ENCODE data around the gene ERFL. TPM values are rescaled to one million over a fixed set of nuclear protein-coding genes. Genes with fewer than 3 reads are reported as not detected.

The ERFL gene
- total RNA-seq, 2 experiments from 2014 or later = 1.6 to 6.8 TPM

DNA sequence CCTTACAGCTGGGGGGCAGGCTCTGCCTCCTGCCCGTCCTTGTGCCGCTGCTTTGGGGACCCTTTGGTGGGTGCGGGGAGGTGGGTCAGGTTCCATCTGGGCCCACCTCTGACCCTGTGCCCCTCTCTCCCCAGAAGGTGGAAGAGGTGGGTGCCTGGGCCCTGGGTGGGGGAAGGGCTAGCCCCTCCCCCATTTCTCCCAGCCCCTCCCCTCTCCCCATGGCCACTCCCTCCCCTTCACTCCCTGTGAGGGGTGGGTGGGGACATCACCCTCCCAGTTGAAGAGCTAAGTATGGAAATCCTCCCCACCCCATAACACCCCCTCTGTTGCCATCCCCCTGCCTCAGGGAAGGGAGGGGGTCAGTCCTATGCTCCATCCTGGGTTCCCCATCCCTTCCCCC lies 31.1 kb downstream of the ERFL start:
- CTCF ChIA-PET (ENCODE audit: unreplicated experiment) = no interaction called here
- Histone ChIP-seq H3K36me3 (ENCODE audit: insufficient read depth, low read length) (peaks cover 84% of the 10 kb centered on the region), H3K9me2 (ENCODE audit: insufficient read depth, low read length) (no peaks in the 10 kb centered on the region), H3K27ac (ENCODE audit: low read depth, low read length, poor library complexity, severe bottlenecking) (no peak overlapping the region), H4K20me1 (ENCODE audit: insufficient read depth, low read length) (no peaks in the 10 kb centered on the region), H3K4me1 (ENCODE audit: insufficient read depth, low read length, poor library complexity, severe bottlenecking) (peaks cover 22% of the 10 kb centered on the region), H3K4me2 (ENCODE audit: low read length) (no peak overlapping the region), H3K79me2 (ENCODE audit: insufficient read depth, low read depth, low read length) (no peaks in the 10 kb centered on the region), H3K4me3 (ENCODE audit: low read depth, low read length, poor library complexity, severe bottlenecking) (no peak overlapping the region), H2AFZ (ENCODE audit: low read length) (no peak overlapping the region), H3K9me3 (ENCODE audit: low read length) (no peaks in the 10 kb centered on the region)
- TF ChIP-seq, protein P1, sequence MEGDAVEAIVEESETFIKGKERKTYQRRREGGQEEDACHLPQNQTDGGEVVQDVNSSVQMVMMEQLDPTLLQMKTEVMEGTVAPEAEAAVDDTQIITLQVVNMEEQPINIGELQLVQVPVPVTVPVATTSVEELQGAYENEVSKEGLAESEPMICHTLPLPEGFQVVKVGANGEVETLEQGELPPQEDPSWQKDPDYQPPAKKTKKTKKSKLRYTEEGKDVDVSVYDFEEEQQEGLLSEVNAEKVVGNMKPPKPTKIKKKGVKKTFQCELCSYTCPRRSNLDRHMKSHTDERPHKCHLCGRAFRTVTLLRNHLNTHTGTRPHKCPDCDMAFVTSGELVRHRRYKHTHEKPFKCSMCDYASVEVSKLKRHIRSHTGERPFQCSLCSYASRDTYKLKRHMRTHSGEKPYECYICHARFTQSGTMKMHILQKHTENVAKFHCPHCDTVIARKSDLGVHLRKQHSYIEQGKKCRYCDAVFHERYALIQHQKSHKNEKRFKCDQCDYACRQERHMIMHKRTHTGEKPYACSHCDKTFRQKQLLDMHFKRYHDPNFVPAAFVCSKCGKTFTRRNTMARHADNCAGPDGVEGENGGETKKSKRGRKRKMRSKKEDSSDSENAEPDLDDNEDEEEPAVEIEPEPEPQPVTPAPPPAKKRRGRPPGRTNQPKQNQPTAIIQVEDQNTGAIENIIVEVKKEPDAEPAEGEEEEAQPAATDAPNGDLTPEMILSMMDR (conservative IDR thresholded peaks at IDR 0.05; ENCODE audit: low read length) = no peak
- TF ChIP-seq EZH2phosphoT487 (IDR thresholded peaks at IDR 0.05; ENCODE audit: borderline replicate concordance, low read depth, low read length) = no peak
- POLR2A ChIA-PET = no interaction called here
- intact Hi-C loops (cut with micrococcal nuclease; ENCODE audit: unreplicated experiment) = no loop called here
- BruUV-seq (replicated peaks) = no TSS peak
- no peak for DNase-seq (ENCODE audit: low spot score)

DNA sequence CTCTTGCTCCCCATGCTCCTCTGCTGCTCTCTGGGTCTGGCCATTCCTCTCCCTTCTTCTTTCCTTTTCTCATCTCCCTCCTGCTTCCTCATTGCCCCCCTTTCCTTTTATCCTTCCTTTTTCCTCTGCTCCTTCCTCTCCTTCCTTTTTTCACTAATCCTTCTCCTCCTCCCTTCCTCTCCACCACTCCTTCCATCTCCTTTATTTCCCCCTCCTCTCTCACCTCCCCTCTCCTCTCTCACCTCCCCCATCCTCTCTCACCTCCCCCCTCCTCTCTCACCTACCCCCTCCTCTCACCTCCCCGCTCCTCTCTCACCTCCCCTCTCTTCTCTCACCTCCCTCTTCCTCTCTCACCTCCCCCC lies 31.7 kb downstream of the ERFL start:
- peaks cover 22% of the 10 kb centered on the region for H3K4me1 ChIP-seq (ENCODE audit: insufficient read depth, low read length, poor library complexity, severe bottlenecking)
- no TSS peak for BruUV-seq (replicated peaks)
- CTCF ChIA-PET (ENCODE audit: unreplicated experiment) = no interaction called here

More for the DNA sequence above, 31.7 kb downstream of the ERFL start:
- H4K20me1 ChIP-seq (ENCODE audit: insufficient read depth, low read length) = no peaks in the 10 kb centered on the region
- POLR2A ChIA-PET = no interaction called here
- no peaks in the 10 kb centered on the region for H3K9me2 ChIP-seq (ENCODE audit: insufficient read depth, low read length)
- no peaks in the 10 kb centered on the region for H3K79me2 ChIP-seq (ENCODE audit: insufficient read depth, low read depth, low read length)
- intact Hi-C loops (cut with micrococcal nuclease; ENCODE audit: unreplicated experiment) = no loop called here
- no peaks in the 10 kb centered on the region for H3K9me3 ChIP-seq (ENCODE audit: low read length)
- no peak overlapping the region for H2AFZ ChIP-seq (ENCODE audit: low read length)
- no peak for TF ChIP-seq EZH2phosphoT487 (IDR thresholded peaks at IDR 0.05; ENCODE audit: borderline replicate concordance, low read depth, low read length)
- TF ChIP-seq, protein P1 (conservative IDR thresholded peaks at IDR 0.05; ENCODE audit: low read length) = no peak
- H3K36me3 ChIP-seq (ENCODE audit: insufficient read depth, low read length) = peaks cover 84% of the 10 kb centered on the region
- H3K27ac ChIP-seq (ENCODE audit: low read depth, low read length, poor library complexity, severe bottlenecking) = peak overlapping the region; percentile 36
- no peak overlapping the region for H3K4me3 ChIP-seq (ENCODE audit: low read depth, low read length, poor library complexity, severe bottlenecking)
- DNase-seq (ENCODE audit: low spot score) = no peak
- H3K4me2 ChIP-seq (ENCODE audit: low read length) = peak overlapping the region; percentile 15; the same call in 1 of the 2 replicates

Data from OCI-LY7 (cell line).